ENCODE measurements around the gene DUSP1. TPM values are rescaled to one million over a fixed set of nuclear protein-coding genes. Genes with fewer than 3 reads are reported as not detected.

The DUSP1 gene
- total RNA-seq = 100 to 1,000 TPM; 455 to 718 (median 676) TPM

DNA sequence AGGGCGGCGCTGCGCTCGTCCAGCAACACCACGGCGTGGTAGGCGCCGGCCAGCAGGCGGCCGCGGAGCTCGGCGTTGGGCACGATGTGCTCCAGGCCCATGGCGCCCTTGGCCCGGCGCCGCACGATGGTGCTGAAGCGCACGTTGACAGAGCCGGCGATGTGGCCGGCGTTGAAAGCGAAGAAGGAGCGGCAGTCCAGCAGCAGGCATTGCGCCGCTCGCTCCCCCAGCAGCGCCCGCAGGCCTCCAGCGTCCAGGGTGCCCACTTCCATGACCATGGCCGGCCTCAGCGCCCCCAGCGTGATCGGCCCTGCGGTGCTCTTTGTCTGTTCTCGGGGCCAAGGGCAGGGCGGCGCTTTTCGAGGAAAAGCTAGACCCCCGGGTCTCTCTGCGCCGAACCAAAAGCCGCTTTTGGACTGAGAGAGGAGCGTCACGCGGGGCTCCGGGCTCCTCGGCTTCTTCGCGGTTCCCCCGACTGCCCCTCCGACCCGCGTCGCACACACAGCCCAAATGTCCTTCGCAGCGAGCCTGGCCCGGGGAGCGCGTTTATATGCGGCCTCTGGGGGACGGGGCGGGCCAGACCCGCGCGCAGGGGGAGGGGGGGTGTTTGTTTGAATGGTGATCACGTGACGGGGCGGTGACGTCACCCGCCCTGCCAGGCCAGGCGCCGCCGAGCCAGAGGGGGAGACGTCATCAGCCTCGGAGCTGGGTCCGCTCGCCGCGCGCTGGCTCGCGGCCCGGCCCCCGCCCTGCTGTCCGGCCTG is at the start of gene DUSP1:
Gene DUSP1 (minus strand): TSS at position 521 of the 764 bp plus-strand sequence. CDS start 243 bp downstream, at position 278.
- Histone ChIP-seq H3K36me3 (peaks cover 13 to 41% (median 33%) of the 10 kb centered on the region in 4 donors), H3K27ac (replicated peaks in 1 of 4) (peak within 1 kb of the TSS; percentile 99 to 100 (median 100)), H3K4me1 (peaks cover 31 to 69% (median 57%) of the 10 kb centered on the region in 4 donors), H3K9me3 (peaks cover 0 to 7% (median 0%) of the 10 kb centered on the region in 4 donors), H3K27me3 (peaks cover 0 to 8% (median 0%) of the 10 kb centered on the region in 4 donors), H3K4me3 (peak within 1 kb of the TSS; percentile 88 to 98 (median 90))
- TF ChIP-seq CTCF (IDR thresholded peaks at IDR 0.05) (peak in 2 of 3 experiments; percentile 21 to 42), POLR2AphosphoS5 (IDR thresholded peaks at IDR 0.05) (peak in 1 of 2 donors; percentile 100), POLR2A (IDR thresholded peaks at IDR 0.05; ENCODE audit: low read depth) (peak; percentile 100), EP300 (IDR thresholded peaks at IDR 0.05) (peak; percentile 79)
- no CpG with 5 or more reads among the region's 89 CpGs for WGBS
- intact Hi-C loops (cut with DNase I) = loop anchor here (2.0 kb wide), 2 partner anchors 64 to 132 kb away; partner anchors contain the start of gene ERGIC1
- DNase-seq (ENCODE audit: extremely low spot score) = peak; percentile 100

- H3K4me1 ChIP-seq = peaks cover 7 to 20% (median 17%) of the 10 kb centered on the region in 4 donors
- H3K36me3 ChIP-seq = no peaks in the 10 kb centered on the region
- no peaks in the 10 kb centered on the region for H3K27me3 ChIP-seq
- TF ChIP-seq POLR2AphosphoS5 (IDR thresholded peaks at IDR 0.05) (peak; percentile 15 to 17), EP300 (IDR thresholded peaks at IDR 0.05) (no peak)
- peak overlapping the region in 2 of 4 donors; percentile 63 to 64 for H3K27ac ChIP-seq (replicated peaks in 1 of 4)
- DNase-seq (ENCODE audit: extremely low spot score) = no peak
- H3K4me3 ChIP-seq = peak overlapping the region in 1 of 4 donors; percentile 10
- H3K9me3 ChIP-seq = peaks cover 0 to 2% (median under 1%) of the 10 kb centered on the region in 4 donors
- intact Hi-C loops (cut with DNase I) = no loop called here
- WGBS = 44% methylated on average over 16 of the region's 16 CpGs
These were observed 49.2 kb upstream of the DUSP1 start for GRCh38 chr5:172820046-172820767.

- no peaks in the 10 kb centered on the region for H3K36me3 ChIP-seq
- H3K27me3 ChIP-seq = no peaks in the 10 kb centered on the region
- intact Hi-C loops (cut with DNase I) = no loop called here
- TF ChIP-seq POLR2AphosphoS5 (IDR thresholded peaks at IDR 0.05) (no peak), EP300 (IDR thresholded peaks at IDR 0.05) (no peak), CTCF (IDR thresholded peaks at IDR 0.05) (no peak), POLR2A (IDR thresholded peaks at IDR 0.05; ENCODE audit: low read depth) (no peak)
- DNase-seq (ENCODE audit: extremely low spot score) = no peak
- no peak overlapping the region for H3K4me3 ChIP-seq
- 100% methylated on average over 3 of the region's 3 CpGs for WGBS
- H3K9me3 ChIP-seq = no peaks in the 10 kb centered on the region
- H3K27ac ChIP-seq (replicated peaks in 1 of 4) = peak overlapping the region in 1 of 4 donors; percentile 63
- peaks cover 7 to 20% (median 17%) of the 10 kb centered on the region in 4 donors for H3K4me1 ChIP-seq
These were observed 48.6 kb upstream of the DUSP1 start for GRCh38 chr5:172819569-172819968.

- intact Hi-C loops (cut with DNase I) = no loop called here
- Histone ChIP-seq H3K4me3 (no peak overlapping the region), H3K36me3 (no peaks in the 10 kb centered on the region), H3K4me1 (peaks cover 7 to 20% (median 17%) of the 10 kb centered on the region in 4 donors), H3K27ac (replicated peaks in 1 of 4) (no peak overlapping the region), H3K9me3 (no peaks in the 10 kb centered on the region), H3K27me3 (no peaks in the 10 kb centered on the region)
- WGBS = 100% methylated on average over 3 of the region's 3 CpGs
- TF ChIP-seq POLR2AphosphoS5 (IDR thresholded peaks at IDR 0.05) (no peak), CTCF (IDR thresholded peaks at IDR 0.05) (no peak), EP300 (IDR thresholded peaks at IDR 0.05) (no peak), POLR2A (IDR thresholded peaks at IDR 0.05; ENCODE audit: low read depth) (no peak)
- DNase-seq (ENCODE audit: extremely low spot score) = no peak
These were observed 47.1 kb upstream of the DUSP1 start for GRCh38 chr5:172818081-172818480.

GRCh38 chr5:172817664-172818063 is 46.7 kb upstream of the DUSP1 start:
- no peak for DNase-seq (ENCODE audit: extremely low spot score)

More at GRCh38 chr5:172817664-172818063, 46.7 kb upstream of the DUSP1 start:
- 87% methylated on average over 7 of the region's 7 CpGs for WGBS
- H3K27me3 ChIP-seq = no peaks in the 10 kb centered on the region
- TF ChIP-seq POLR2AphosphoS5 (IDR thresholded peaks at IDR 0.05) = no peak
- TF ChIP-seq CTCF (IDR thresholded peaks at IDR 0.05) = no peak
- no peak for TF ChIP-seq POLR2A (IDR thresholded peaks at IDR 0.05; ENCODE audit: low read depth)
- no peak for TF ChIP-seq EP300 (IDR thresholded peaks at IDR 0.05)
- H3K4me1 ChIP-seq = peaks cover 7 to 20% (median 17%) of the 10 kb centered on the region in 4 donors
- H3K36me3 ChIP-seq = no peaks in the 10 kb centered on the region
- no peaks in the 10 kb centered on the region for H3K9me3 ChIP-seq
- no peak overlapping the region for H3K4me3 ChIP-seq
- intact Hi-C loops (cut with DNase I) = no loop called here
- H3K27ac ChIP-seq (replicated peaks in 1 of 4) = no peak overlapping the region

All from esophagus muscularis mucosa (tissue), 4 donors.